HG03039 (cell line): ENCODE data around the gene ZCCHC7.

ENCODE experiments used
- ATAC-seq: cut with Tn5 transposase; IDR thresholded peaks from one replicate; pipeline ENCODE4 v1.9.1; 2021; ENCODE audit warnings: mild to moderate bottlenecking, moderate library complexity; ENCODE audit not compliant: unreplicated experiment

ZCCHC7 gene

GRCh38 chr9:37246826-37247225 lies 126.5 kb downstream of the ZCCHC7 start:
- ATAC-seq: no peak

DNA sequence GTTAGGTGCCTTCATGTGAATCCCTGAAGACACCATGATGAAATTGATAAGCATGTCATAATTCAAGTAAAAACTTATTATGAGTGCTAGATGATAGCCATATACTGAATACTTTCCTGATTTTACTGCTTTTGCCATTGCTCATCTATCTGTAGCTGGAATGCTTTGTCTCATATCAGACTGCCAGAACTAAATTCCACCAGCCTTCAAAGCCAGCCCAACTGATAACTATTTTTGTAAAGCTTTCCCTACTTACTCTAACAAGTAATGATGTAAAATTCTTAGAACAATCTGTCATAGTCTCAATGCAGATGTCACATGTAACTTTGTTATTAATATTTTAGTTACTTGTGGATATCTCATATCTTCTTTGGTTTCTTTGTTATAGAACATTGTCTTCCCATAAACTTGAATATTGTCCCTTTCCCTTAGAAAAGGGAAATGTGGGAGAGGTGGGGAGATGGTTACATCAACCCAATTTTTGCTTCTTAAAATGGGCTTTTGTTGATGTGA lies 128.3 kb downstream of the ZCCHC7 start:
- no peak for ATAC-seq

DNA sequence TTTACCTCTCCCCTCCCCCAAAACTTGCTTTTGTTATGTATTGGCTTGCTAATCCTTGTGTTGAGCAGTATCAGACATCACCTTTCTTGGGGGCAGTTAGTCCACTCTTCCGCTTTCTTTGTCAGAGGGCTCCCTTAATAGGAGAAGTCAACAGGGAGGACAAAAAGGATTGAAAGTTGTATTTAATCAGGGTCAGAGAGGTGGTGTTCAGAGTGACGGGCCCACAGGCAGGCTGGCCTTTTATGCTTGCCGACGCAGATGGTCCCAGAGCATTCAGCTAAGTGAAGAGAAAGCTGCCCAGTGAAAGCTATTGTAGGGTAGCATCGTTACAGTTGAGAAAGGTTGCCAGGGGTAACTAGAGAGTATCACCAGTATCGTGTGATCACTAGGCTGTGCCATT lies 131.1 kb downstream of the ZCCHC7 start:
- ATAC-seq: no peak

DNA sequence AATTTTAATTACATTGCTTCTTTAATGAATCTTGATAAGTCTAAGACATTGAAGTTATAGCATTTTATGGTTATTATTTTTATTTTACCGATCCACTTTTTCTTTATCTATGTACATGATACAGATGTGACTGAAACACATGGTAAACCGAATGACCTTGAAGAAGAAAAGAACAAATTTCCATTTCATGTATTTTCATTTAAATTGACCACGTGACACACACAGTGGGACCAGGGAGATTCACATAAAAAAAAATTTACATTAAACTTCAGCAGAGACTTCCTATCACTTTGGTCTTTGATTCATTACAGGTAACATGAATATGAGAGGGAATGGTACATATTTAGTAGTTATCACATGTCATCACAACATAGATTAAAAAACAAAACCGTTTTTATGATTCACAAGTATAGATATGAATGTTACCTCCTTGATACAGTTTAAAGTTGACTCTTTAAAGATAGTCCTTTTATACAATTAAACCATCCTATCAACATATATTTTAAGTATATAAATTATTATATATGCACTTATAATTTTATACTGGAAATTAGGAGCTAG lies 133.1 kb downstream of the ZCCHC7 start:
- no peak for ATAC-seq

GRCh38 chr9:37255187-37255586 lies 134.8 kb downstream of the ZCCHC7 start:
- no peak for ATAC-seq

DNA sequence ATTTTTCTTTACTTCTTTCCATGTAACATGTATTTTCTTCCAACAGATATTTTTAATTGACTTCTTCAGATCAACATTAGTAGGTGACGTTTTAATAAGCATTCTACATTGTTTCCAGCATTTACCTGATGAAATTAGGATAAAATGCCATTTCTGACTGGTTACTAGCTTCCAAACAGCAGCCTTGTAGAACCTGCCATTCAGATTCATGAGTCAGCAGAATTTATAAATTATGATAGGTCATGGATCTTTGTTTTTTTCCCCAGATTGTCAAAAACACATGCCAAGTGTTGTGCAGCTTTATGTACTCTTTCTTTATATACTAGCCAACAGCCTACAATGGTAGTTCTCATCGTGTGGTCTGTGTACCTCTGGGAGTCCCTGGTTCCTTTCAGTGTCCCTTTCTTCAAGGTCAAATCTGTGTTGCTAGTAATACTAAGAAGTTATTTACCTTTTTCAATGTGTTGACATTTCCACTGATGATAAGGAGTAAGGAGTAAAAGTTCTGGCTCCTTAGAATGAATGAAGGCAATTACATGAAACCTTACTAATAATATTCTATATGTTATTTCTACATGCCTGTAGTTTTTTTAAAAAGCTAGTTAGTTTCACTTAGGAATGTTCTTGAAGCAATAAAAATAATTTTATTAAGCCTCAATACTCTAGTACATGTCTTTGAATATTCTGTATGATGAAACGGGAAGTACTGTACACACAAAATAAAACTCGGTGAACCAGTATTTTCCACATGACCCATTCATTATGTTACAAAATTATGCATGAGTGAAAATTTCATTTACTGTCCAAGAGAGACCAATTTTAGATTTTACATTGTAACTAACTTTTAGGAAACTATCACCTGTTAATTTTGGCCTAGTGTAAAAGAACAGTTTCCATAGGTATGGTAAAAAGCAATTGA lies 135.8 kb downstream of the ZCCHC7 start:
- ATAC-seq: no peak

GRCh38 chr9:37259951-37260350 lies 139.6 kb downstream of the ZCCHC7 start:
- ATAC-seq: no peak

- ATAC-seq: no peak
Observed at GRCh38 chr9:37262410-37262809, 142.0 kb downstream of the ZCCHC7 start.

- no peak for ATAC-seq
Observed at GRCh38 chr9:37264539-37264938, 144.2 kb downstream of the ZCCHC7 start.

DNA sequence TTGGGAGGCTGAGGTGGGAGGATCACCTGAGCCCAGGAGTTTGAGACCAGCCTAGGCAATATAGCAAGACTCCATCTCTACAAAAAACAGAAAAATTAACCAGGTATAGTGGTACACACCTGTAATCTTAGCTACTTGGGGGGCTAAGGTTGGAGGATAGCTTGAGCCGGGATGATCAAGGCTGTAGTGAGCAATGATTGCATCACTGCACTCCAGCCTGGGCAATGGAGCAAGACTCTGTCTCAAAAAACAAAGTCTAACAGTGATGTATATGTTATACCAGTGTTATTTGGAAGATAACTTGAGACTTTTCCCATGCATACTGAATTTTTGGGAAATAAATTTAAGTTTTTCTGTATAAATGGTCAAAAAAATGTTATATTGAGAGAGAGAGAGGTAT lies 146.3 kb downstream of the ZCCHC7 start:
- ATAC-seq: no peak

DNA sequence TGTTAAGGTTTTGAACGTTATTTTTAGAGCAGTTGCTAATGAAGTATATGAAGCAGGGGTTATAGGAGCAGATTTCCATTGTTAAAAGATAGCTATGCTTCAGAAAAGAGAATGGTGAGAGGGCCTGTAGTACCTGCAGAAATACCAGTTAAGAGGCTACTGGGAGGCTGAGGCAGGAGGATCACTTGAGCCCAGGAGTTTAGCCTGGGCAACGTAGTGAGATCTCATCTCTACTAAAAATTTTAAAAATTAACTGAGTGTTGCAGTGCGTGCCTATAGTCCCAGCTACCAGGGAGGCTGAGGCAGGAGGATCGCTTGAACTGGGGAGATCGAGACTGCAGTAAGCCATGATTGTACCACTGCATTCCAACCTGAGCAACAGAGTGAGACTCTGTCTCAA lies 148.8 kb downstream of the ZCCHC7 start:
- no peak for ATAC-seq

GRCh38 chr9:37271679-37272078 lies 151.3 kb downstream of the ZCCHC7 start:
- ATAC-seq: no peak

GRCh38 chr9:37273595-37273994 lies 153.2 kb downstream of the ZCCHC7 start:
- no peak for ATAC-seq

GRCh38 chr9:37281541-37281940 lies 161.2 kb downstream of the ZCCHC7 start:
- no peak for ATAC-seq

GRCh38 chr9:37283730-37284325 lies 163.5 kb downstream of the ZCCHC7 start:
- no peak for ATAC-seq

DNA sequence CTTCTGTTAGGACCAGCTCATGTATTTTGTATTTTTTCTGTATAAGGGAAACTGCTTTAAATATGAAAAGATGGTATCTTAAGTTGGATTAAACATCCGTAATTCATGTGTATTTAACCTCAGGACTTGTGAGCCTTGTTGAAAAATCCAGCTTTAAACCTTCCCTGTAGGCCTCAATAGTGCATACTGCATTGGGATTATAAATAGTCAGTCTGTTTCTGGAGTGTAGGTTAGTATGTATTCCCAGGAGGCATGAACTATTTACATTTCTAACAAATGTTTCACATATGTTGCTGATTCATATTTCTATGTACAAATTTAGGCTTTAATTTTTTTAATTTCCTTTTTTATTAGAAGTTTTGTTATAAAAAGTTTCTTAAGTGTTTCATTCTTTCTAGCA lies 164.3 kb downstream of the ZCCHC7 start:
- no peak for ATAC-seq

GRCh38 chr9:37286530-37287175 lies 166.3 kb downstream of the ZCCHC7 start:
- ATAC-seq: no peak

- no peak for ATAC-seq
Observed at GRCh38 chr9:37287317-37287716, 166.9 kb downstream of the ZCCHC7 start.

GRCh38 chr9:37289631-37290030 lies 169.3 kb downstream of the ZCCHC7 start:
- ATAC-seq: no peak

DNA sequence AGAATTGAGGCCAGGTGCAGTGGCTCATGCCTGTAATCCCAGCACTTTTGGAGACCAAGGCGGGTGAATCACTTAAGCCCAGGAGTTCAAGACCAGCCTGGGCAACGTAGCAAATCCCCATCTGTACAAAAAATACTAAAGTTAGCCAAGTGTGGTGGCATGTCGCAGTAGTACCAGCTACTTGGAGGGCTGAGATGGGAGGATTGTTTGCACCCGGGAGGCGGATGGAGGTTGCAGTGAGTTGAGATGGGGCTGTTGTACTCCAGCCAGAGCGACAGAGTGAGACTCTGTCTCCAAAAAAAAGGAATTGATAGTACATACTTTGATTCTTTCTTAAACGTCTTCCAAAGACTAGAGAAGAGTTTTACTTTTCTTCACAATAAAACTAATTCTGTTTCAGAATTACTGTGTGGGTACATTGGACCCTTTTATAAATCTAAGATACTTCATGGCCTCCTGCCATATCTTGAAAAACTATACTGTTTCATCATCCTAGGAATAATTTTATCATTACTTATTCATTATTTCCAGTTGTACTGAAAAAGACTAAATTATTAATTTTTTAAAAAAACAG lies 170.1 kb downstream of the ZCCHC7 start:
- no peak for ATAC-seq

- no peak for ATAC-seq
Observed at GRCh38 chr9:37290940-37291485, 170.6 kb downstream of the ZCCHC7 start.
